ENCODE data around the gene DOCK3. TPM values are rescaled to one million over a fixed set of nuclear protein-coding genes. Genes with fewer than 3 reads are reported as not detected.
"Not testable (repeated sequence)": the region's sequence is repeated elsewhere in the genome, so short reads cannot be mapped to it uniquely, and the experiment has no call there.

The DOCK3 gene
- total RNA-seq, 1 experiment from 2014 or later, result 0.15 TPM

DNA sequence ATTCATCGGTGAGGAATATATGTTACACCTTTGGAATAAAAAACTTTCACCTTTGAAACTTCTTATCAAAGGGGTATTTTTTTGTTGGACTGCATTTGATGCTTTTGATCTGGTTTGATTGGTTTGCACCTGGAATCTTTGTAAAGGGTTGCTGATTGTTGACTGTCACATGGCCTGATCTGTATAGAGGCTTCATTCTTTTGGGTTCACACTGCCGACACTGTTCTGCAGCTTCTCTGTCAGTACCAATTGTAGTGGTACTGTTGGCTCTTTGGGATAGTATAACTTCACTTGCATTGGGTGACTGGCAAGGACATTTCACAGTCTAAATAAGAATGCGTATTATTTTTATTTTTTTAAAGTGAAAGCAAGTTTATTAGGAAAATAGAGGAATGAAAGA lies 155.7 kb downstream of the DOCK3 start:
- no peaks in the 10 kb centered on the region for H3F3A ChIP-seq (ENCODE audit: low read length, unreplicated experiment)
- H3K4me3 ChIP-seq (ENCODE audit: low read length), result no peak overlapping the region
- H2AFZ ChIP-seq (ENCODE audit: low read length), result no peak overlapping the region
- BruUV-seq (replicated peaks), result no TSS peak
- H3K9me3 ChIP-seq (ENCODE audit: low read length), result no peaks in the 10 kb centered on the region
- DNase-seq, result no peak
- no peaks in the 10 kb centered on the region for H4K20me1 ChIP-seq (ENCODE audit: low read length)
- no peaks in the 10 kb centered on the region for H3K36me3 ChIP-seq (ENCODE audit: low read depth, low read length)
- H3K27ac ChIP-seq (ENCODE audit: low read length), result no peak overlapping the region
- POLR2A ChIA-PET (ENCODE audit: unreplicated experiment), result no interaction called here
- no peak overlapping the region for H3K9ac ChIP-seq (ENCODE audit: low read length)
- no peaks in the 10 kb centered on the region for H3K4me1 ChIP-seq (ENCODE audit: insufficient read depth, low read length)
- H3K9me2 ChIP-seq (replicated peaks; ENCODE audit: low read length), result no peaks in the 10 kb centered on the region
- TF ChIP-seq EZH2phosphoT487 (IDR thresholded peaks at IDR 0.05; ENCODE audit: borderline replicate concordance, low read length) (no peak), EZH2 (IDR thresholded peaks at IDR 0.05; ENCODE audit: low read length, unreplicated experiment) (no peak)
- TF ChIP-seq, protein P1, sequence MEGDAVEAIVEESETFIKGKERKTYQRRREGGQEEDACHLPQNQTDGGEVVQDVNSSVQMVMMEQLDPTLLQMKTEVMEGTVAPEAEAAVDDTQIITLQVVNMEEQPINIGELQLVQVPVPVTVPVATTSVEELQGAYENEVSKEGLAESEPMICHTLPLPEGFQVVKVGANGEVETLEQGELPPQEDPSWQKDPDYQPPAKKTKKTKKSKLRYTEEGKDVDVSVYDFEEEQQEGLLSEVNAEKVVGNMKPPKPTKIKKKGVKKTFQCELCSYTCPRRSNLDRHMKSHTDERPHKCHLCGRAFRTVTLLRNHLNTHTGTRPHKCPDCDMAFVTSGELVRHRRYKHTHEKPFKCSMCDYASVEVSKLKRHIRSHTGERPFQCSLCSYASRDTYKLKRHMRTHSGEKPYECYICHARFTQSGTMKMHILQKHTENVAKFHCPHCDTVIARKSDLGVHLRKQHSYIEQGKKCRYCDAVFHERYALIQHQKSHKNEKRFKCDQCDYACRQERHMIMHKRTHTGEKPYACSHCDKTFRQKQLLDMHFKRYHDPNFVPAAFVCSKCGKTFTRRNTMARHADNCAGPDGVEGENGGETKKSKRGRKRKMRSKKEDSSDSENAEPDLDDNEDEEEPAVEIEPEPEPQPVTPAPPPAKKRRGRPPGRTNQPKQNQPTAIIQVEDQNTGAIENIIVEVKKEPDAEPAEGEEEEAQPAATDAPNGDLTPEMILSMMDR (conservative IDR thresholded peaks at IDR 0.05; ENCODE audit: low read depth, low read length), result no peak
- intact Hi-C loops (cut with micrococcal nuclease), result no loop called here
- H3K27me3 ChIP-seq (ENCODE audit: low read length), result peaks cover 21% of the 10 kb centered on the region
- CTCF ChIA-PET, result no interaction called here
- no peak overlapping the region for H3K4me2 ChIP-seq (ENCODE audit: low read length)
- no peak for ATAC-seq
- H3K79me2 ChIP-seq (ENCODE audit: low read length), result no peaks in the 10 kb centered on the region

DNA sequence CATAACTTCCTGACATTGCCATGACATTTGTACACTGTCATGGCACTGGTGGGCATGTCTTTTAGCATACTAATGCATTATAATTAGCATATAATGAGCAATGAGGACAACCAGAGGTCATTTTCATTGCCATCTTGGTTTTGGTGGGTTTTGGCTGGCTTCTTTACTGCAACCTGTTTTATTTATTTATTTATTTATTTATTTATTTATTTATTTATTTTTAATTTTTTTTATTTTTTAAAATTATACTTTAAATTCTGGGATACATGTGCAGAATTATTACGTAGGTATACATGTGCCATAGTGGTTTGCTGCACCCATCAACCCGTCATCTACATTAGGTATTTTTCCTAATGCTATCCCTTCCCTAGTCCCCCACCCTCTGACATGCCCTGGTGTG lies 156.3 kb downstream of the DOCK3 start:
- H3K4me1 ChIP-seq (ENCODE audit: insufficient read depth, low read length); H3K4me3 ChIP-seq (ENCODE audit: low read length); H3K79me2 ChIP-seq (ENCODE audit: low read length); H3K9ac ChIP-seq (ENCODE audit: low read length); H3K27ac ChIP-seq (ENCODE audit: low read length); H3K4me2 ChIP-seq (ENCODE audit: low read length); H3F3A ChIP-seq (ENCODE audit: low read length, unreplicated experiment); intact Hi-C loops (cut with micrococcal nuclease); BruUV-seq (replicated peaks); H3K9me3 ChIP-seq (ENCODE audit: low read length); H2AFZ ChIP-seq (ENCODE audit: low read length); POLR2A ChIA-PET (ENCODE audit: unreplicated experiment); ATAC-seq; H3K36me3 ChIP-seq (ENCODE audit: low read depth, low read length); H4K20me1 ChIP-seq (ENCODE audit: low read length); H3K9me2 ChIP-seq (replicated peaks; ENCODE audit: low read length); DNase-seq; CTCF ChIA-PET: not testable (repeated sequence)
- peaks cover 16% of the 10 kb centered on the region for H3K27me3 ChIP-seq (ENCODE audit: low read length)

DNA sequence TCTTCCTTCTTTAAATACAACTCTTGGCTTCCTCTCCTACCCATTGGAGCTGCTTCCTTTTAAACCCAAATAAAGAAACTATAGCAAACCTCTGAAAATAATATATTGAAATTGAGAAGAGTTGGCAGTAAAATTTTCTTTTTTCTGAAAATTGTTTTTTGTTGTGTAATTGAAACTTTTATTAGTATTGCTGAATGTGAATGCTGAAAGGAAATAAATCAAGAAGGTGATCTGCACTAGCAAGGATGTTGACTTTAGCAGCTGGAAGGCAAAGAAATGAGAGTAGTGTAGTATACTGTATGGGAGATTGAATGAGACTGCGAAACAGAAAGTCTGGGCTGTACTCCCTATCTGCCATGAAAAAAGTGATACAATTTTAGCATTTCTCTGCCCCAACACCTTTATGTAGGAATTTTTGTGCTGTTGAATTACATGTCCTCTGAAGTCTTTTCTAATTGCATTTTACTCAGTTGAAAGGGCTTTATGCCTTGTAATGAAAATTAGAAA lies 166.3 kb downstream of the DOCK3 start:
- DNase-seq, result no peak
- intact Hi-C loops (cut with micrococcal nuclease), result no loop called here

More for the DNA sequence above, 166.3 kb downstream of the DOCK3 start:
- no peaks in the 10 kb centered on the region for H3K9me3 ChIP-seq (ENCODE audit: low read length)
- H2AFZ ChIP-seq (ENCODE audit: low read length), result no peak overlapping the region
- no peak overlapping the region for H3K4me2 ChIP-seq (ENCODE audit: low read length)
- H3K79me2 ChIP-seq (ENCODE audit: low read length), result no peaks in the 10 kb centered on the region
- H3K27ac ChIP-seq (ENCODE audit: low read length), result no peak overlapping the region
- ChIA-PET POLR2A (ENCODE audit: unreplicated experiment) (no interaction called here), CTCF (no interaction called here)
- no peaks in the 10 kb centered on the region for H3K9me2 ChIP-seq (replicated peaks; ENCODE audit: low read length)
- no peak for TF ChIP-seq EZH2phosphoT487 (IDR thresholded peaks at IDR 0.05; ENCODE audit: borderline replicate concordance, low read length)
- TF ChIP-seq EZH2 (IDR thresholded peaks at IDR 0.05; ENCODE audit: low read length, unreplicated experiment), result no peak
- TF ChIP-seq, protein P1 (conservative IDR thresholded peaks at IDR 0.05; ENCODE audit: low read depth, low read length), result no peak
- no peaks in the 10 kb centered on the region for H3K4me1 ChIP-seq (ENCODE audit: insufficient read depth, low read length)
- H3K4me3 ChIP-seq (ENCODE audit: low read length), result no peak overlapping the region
- H3K9ac ChIP-seq (ENCODE audit: low read length), result no peak overlapping the region
- H3K27me3 ChIP-seq (ENCODE audit: low read length), result peaks cover 24% of the 10 kb centered on the region
- no peaks in the 10 kb centered on the region for H3F3A ChIP-seq (ENCODE audit: low read length, unreplicated experiment)
- ATAC-seq, result no peak
- H4K20me1 ChIP-seq (ENCODE audit: low read length), result no peaks in the 10 kb centered on the region
- no peaks in the 10 kb centered on the region for H3K36me3 ChIP-seq (ENCODE audit: low read depth, low read length)
- BruUV-seq (replicated peaks), result no TSS peak

Measured in PC-3 (cell line).